HG03469 (cell line): ENCODE data around the gene ANO8.

Experiments used
- ATAC-seq: cut with Tn5 transposase; IDR thresholded peaks from one replicate; pipeline ENCODE4 v1.9.1; 2021; ENCODE audit warnings: mild to moderate bottlenecking, moderate library complexity, moderate number of reproducible peaks; ENCODE audit not compliant: unreplicated experiment

The ANO8 gene

GRCh38 chr19:17348700-17349099, 14.0 kb upstream of the ANO8 start:
- ATAC-seq, result no peak

DNA sequence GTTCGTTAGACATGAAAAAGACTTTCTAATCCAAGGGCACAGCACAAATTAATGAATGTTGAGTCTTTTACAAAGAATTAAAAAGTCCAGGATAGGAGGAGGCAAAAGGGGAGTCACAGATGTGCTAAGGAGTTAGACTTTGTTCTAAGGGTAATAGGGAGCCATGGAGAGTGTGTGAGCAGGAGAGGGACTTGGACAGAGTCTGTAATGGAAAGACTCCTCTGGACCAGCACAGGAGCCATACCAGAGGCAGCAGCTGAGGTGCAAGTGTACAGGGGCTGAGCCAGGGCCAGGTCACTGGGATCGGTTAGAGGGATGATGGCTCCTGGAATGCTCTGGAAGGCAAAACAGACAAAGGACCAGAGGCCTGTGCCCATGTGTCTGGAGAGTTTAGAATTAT, 13.2 kb upstream of the ANO8 start:
- ATAC-seq, result no peak

- no peak for ATAC-seq
Measured at GRCh38 chr19:17347361-17347760, 12.7 kb upstream of the ANO8 start.

DNA sequence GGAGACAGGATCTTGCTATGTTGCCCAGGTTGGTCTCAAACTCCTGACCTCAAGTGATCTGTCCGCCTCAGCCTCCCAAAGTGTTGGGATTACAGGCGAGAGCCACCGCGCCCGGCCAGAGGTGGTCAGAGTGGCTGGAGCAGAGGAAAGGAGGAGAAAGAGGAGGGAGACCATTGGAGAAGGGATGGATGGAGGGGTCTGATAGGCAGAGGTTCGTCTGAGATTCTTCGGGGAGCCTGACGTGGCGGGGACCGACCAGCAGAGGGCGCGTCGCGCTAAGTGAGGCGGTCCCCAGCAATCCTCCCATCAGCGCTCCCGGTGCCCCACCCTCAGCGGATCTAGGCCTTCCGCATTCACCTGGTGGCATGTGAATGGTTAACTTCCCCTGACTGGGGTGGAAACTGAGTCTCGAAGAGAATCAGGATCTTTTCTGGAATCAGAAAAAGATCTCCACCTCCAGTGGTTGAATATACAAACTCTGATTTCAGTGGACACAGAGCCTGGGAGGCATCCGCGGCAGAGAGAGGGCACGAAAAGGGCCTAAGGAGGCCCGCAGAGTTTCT, 11.5 kb upstream of the ANO8 start:
- ATAC-seq, result no peak

GRCh38 chr19:17341845-17342244, 7.2 kb upstream of the ANO8 start:
- no peak for ATAC-seq

DNA sequence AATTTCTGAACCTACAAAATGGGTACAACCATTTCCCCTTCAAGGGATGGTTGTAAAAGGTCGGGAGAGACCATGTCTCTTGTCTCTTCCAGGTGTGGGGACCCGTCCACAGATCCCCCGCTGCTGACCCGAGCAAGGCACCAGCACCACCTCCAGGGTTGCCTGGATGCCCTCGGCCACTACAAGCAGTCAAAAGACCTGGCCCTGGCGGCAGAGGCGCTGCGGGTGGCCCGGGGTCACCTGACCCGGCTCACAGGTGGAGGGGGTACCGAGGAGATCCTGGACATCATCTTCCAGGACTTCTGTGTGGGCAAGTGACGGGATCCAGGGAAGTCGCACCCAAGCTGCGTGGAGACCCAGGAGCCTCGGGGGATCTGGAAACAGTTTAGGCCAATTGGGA, 6.7 kb upstream of the ANO8 start:
- ATAC-seq, result no peak

GRCh38 chr19:17340871-17341357, 6.3 kb upstream of the ANO8 start:
- ATAC-seq, result no peak

DNA sequence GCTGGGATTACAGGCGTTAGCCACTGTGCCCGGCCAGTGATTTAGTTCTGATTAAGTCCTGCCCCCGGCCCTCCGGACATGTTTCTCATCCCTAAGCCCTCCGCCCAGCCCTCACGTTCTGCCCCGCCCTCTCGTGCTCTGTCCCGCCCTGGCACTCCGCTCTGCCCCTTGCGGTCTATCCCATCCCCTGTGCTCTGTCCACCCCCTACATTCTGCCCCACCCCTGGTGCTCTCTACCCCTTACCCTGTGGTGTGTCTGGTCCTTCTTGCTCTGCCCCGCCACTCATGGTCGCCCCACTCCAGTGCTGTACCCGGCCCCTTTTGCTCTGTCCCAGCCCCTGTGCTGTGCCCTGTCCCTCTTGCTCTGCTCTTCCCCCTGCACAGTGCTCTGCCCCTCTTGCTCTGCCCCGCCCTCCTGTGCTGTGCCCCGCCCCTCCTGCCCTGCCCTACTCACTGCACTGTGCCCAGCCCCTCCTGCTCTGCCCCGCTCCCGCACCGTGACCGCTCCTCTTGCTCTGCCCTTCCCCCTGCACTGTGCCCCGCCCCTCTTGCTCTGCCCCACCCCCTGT, 5.7 kb upstream of the ANO8 start:
- ATAC-seq, result no peak

DNA sequence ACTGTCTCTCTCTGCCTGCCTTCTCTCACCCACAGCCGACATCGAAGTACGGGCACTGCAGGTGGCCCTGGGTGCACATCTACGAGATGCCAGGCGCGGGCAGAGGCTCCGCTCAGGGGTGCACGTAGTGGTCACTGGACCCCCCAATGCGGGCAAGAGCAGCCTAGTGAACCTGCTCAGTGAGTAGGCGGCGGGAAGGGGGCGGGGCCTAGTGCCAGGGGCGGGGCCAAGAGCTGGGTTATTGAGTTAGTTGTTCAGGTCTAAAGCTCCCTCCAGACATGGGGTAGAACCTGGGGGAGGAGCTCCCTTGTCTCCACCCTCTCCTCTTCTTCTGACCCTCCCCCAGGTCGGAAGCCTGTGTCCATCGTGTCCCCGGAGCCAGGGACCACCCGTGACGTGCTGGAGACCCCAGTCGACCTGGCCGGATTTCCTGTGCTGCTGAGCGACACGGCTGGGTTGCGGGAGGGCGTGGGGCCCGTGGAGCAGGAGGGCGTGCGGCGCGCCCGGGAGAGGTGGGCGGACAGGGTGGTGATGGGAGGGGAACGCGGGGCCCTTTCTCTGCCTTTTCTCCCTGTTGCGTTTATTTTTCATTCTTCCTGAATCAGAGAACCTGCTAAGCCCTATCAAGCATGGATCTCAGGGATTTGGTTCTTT, 4.6 kb upstream of the ANO8 start:
- ATAC-seq, result no peak

DNA sequence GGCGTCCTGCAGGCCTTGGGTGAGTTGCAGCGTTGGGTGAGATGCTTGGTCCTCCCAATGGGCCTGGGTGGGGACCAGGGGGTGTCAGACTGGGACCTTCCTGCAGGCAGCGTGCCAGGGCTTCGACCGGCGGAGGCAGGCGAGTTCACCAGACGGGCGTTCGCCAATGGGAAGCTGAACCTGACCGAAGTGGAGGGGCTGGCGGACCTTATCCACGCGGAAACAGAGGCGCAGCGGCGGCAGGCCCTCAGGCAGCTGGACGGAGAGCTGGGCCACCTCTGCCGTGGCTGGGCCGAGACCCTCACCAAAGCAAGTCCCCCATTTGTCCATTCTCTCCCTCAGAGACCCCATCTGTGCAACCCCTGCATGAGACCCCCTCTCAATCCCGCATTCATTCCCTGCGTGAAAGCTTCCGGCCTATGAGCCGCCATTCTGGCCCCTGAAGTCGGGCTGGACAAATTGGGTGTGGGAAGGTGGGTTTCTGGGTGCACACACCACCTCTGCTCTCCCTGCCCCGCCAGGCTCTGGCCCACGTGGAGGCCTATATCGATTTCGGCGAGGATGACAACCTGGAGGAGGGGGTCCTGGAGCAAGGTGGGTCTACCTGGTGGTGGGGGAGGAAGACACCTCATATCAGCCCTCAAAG, 3.9 kb upstream of the ANO8 start:
- ATAC-seq, result no peak

- ATAC-seq, result no peak
Measured at GRCh38 chr19:17337675-17338432, 3.2 kb upstream of the ANO8 start.

DNA sequence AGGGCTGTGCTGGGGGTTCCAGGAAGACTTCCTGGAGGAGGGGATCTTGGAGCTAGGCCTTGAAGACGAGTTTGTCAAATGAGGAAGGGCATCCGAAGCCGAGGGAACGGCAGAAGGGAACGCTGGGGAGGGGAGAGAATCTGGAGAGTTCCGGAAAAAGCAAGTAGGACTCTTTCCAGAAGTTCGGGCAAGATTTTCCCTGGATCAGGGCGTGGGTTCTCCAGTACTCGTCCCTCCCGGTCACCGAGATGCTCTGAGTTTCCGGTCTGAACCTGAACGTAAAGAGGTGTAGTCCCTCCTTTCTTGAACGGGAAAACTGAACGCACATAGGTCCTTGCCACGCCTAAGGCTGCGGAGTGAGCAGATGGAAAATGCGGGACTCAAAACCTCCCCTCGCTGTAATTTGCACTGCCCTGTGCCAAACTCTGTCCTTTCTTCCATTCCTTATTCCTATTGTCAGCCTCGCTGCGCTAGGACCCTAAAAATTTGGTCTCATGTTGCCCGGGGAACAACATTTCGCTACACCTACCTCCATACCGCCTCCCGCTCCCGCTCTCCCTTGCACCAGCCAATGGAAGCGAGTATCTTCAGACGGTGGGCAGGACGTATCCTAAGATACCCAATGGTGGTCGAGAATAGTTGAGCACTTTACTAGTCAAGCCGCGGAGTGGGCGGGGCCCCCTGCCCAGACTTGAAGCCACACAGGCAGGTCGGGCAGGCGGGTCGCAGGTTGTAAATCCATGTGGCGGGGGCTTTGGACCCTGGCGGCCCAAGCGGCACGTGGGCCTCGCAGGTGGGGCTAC, 2.4 kb upstream of the ANO8 start, which contains the start of gene GTPBP3:
Gene GTPBP3 (plus strand): TSS at position 682 of the 803 bp plus-strand sequence. CDS start 59 bp downstream, at position 741.
- ATAC-seq, result peak; percentile 66

GRCh38 chr19:17335575-17335974, 920 bp upstream of the ANO8 start:
- no peak for ATAC-seq

DNA sequence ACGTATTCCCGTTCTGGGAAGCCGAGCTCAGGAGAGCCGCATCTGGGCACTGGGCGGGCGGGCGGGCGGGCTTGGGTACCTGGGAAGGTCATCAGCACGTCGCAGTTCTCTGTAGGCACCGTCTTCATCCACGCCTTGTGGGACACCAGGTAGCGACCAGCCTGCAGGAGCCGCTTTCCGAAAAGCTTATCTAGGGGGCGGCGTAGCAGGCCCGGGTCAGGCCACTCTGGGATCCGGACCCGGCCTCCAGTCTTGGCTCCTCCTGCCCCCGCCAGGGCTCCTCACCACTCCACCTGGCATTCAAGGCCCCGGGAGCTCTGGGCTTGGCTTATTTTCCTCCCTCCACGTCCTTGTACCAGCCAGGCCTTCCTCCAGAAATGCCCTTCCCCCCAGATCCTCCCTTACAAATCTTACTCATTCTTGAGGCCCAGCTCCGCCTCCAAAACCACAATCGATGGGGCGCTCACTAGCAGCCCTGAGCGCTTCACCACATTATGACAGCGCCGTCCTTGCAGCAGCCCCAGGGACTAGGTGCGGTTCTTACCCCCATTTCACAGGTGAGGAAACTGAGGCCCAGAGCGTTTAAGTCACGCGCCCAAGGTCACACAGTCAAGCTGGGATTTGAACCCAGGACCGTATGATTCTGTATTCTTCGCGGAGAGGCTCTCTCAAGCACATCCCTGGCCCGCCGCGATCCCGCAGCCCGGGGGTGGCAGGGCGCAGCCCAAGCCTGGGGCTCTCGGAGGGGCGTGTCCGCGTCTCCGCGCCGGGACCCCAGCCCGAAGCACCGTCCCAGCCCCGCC, 843 bp downstream of the ANO8 start:
- no peak for ATAC-seq

DNA sequence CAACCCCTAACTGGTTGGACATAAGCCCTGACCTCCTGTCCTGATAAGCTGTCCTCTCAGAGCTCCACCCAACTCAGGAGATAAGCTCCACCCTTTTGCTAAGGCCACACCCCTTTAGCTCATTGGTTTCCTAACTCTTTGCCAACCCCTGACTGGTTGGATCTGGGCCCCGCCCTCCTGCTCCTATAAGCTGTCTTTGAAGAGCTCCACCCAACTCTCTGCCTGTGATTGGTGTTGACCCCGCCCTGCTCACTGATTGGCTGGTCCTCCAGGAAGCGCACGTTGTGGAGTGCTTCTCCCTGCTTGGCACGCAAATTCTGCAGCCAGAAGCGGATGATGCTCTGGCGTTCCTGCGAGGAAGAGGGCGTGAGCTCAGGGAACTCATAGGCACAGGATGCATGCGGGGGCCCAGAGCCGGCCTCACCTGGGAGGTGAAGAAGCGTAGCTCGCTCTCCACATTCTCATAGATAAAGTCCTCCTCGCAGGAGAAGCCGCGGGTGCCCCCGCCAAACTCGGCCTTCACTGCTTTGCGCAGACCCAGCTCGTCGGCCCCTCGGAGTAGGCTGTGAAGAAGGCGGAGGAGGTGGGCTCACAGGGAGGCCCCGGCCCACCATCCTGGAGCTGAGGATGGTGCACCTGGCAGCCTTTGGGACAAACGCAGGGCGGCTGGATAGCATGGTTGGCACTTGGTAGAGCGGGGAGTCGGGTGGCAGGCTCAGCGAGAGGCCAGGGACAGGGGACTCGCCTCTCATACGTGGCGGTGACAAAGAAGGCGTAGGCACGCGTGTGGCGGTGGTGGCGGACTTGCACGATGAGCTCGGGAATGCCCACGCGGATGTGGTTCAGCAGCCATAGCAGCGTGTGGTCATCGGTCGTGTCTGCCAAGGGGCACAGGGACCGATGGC, 1.7 kb downstream of the ANO8 start:
- no peak for ATAC-seq

DNA sequence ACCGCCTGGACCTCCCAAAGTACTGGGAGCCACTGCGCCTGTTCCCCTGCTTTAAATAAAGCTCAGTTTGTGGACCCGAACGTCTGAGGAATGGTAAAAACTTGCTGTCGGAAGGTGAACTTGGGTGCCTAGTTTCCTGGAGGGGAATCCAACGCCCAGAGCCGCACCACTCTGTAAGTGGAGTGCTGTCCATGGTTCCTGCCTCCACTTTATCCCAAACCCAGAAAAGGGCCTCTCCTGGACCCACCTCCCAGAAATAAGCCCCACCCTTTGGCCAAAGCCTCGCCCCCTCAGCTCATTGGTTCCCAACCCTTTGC, 2.3 kb downstream of the ANO8 start:
- ATAC-seq, result no peak

GRCh38 chr19:17331045-17331558, 3.6 kb downstream of the ANO8 start:
- no peak for ATAC-seq

DNA sequence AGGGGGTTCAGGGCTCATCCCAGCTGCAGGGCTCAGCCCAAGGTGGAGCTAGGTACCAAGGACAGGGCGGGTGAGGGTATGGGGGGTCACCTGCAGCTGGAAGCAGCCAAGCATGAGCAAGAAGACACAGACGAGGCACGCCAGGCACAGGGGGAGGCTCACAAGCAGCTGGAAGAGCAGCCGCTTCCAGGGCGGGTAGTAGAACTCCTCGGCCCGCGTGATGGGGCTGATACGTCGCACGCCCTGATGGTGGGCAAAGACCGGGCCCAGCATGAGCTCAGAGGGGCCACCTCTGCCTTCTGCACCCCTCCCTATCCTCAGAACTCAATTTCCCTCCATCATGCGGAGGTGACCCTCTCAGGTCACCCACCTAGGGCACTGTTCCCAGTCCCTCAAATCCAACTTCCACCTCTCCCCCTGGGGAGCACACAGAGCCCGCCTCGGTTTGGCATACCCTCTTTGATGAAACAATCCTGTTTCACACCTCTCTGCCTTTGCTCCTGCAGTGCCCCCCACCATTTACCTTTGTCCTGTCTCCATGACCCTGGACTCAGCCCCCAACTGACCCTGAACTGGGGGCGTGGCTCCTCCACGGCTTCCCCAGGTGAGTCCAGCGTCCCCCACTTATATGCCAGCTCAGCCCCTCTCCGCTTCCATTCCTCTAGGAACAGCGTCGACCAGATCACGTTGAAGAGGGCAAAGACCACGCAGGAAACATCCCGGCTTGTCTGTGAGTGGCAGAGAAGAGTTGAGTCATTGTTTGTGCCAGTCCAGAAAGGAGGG, 4.2 kb downstream of the ANO8 start:
- no peak for ATAC-seq
